Gastroesophageal sphincter (tissue), 3 donors: Measurements from ENCODE around the gene KCNE5.
"Not testable (repeated sequence)": the region's sequence is repeated elsewhere in the genome, so short reads cannot be mapped to it uniquely, and the experiment has no call there.

Experiments used
- POLR2A ChIP-seq, 2 donors: fragments of 450-650 bp; IDR thresholded peaks; one replicate each; pipeline ENCODE4 v1.6.1; 2017; ENCODE audit warnings: antibody characterized with exemption in 2 of 2, mild to moderate bottlenecking in 2 of 2, moderate library complexity in 1 of 2
- POLR2AphosphoS5 ChIP-seq: sonication (generic); formaldehyde crosslinking; IDR thresholded peaks from one replicate; pipeline ENCODE4 v1.6.1; 2017; ENCODE audit warnings: antibody characterized with exemption
- TF ChIP-seq, protein P1 (sequence below), 4 experiments: fragments of 200-600 bp in 2 of 4; fragments of 450-650 bp in 2 of 4; sonication (generic) in 1 of 4; IDR thresholded peaks; one replicate each; pipeline ENCODE4 v1.5.1; 2017 to 2019; ENCODE audit warnings: antibody characterized with exemption in 4 of 4, mild to moderate bottlenecking in 2 of 4, moderate library complexity in 2 of 4

DNA sequence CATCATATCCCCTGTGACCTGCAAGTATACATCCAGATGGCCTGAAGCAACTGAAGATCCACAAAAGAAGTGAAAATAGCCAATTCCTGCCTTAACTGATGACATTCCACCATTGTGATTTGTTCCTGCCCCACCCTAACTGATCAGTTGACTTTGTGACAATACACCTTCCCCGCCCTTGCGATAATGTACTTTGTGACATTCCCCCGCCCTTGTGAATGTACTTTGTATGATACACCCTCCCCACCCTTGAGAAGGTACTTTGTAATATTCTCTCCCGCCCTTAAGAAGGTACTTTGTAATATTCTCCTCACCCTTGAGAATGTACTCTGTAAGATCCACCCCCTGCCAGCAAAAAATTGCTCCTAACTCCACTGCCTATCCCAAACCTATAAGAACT is 48.9 kb downstream of the KCNE5 start:
- TF ChIP-seq POLR2AphosphoS5; POLR2A (IDR thresholded peaks at IDR 0.05): not testable (repeated sequence)
- TF ChIP-seq, protein P1, sequence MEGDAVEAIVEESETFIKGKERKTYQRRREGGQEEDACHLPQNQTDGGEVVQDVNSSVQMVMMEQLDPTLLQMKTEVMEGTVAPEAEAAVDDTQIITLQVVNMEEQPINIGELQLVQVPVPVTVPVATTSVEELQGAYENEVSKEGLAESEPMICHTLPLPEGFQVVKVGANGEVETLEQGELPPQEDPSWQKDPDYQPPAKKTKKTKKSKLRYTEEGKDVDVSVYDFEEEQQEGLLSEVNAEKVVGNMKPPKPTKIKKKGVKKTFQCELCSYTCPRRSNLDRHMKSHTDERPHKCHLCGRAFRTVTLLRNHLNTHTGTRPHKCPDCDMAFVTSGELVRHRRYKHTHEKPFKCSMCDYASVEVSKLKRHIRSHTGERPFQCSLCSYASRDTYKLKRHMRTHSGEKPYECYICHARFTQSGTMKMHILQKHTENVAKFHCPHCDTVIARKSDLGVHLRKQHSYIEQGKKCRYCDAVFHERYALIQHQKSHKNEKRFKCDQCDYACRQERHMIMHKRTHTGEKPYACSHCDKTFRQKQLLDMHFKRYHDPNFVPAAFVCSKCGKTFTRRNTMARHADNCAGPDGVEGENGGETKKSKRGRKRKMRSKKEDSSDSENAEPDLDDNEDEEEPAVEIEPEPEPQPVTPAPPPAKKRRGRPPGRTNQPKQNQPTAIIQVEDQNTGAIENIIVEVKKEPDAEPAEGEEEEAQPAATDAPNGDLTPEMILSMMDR (IDR thresholded peaks at IDR 0.05): not testable (repeated sequence)
